Fibroblast of the conjunctiva (primary cell): ENCODE results near the gene PCK2.
"Not testable (repeated sequence)": the region's sequence is repeated elsewhere in the genome, so short reads cannot be mapped to it uniquely, and the experiment has no call there.

Experiments
- DNase-seq: peaks from one replicate; pipeline ENCODE4 v3.0.0-alpha.2; 2010; ENCODE audit warnings: low read depth

PCK2 gene

GRCh38 chr14:24093901-24094840 lies at the start of gene PCK2:
Gene PCK2, plus strand, starts transcription at chr14:24094311. Its CDS starts 95 bp downstream, at chr14:24094406.
- peak; percentile 96 for DNase-seq

- DNase-seq: not testable (repeated sequence)
These were observed 45.1 kb upstream of the PCK2 start for GRCh38 chr14:24049002-24049401.

GRCh38 chr14:24050753-24051152 lies 43.4 kb upstream of the PCK2 start:
- DNase-seq: not testable (repeated sequence)

- DNase-seq: no peak
These were observed 42.8 kb upstream of the PCK2 start for GRCh38 chr14:24051176-24051788.

GRCh38 chr14:24051789-24052655 lies 42.1 kb upstream of the PCK2 start, which contains the start of gene CARMIL3:
Gene CARMIL3, plus strand, starts transcription at chr14:24052009. Its CDS starts 145 bp downstream, at chr14:24052154.
- DNase-seq: peak; percentile 4

- DNase-seq: no peak
These were observed 41.2 kb upstream of the PCK2 start for GRCh38 chr14:24052656-24053547.

- no peak for DNase-seq
These were observed 40.4 kb upstream of the PCK2 start for GRCh38 chr14:24053548-24054323.

GRCh38 chr14:24054324-24054641 lies 39.8 kb upstream of the PCK2 start:
- DNase-seq: no peak

GRCh38 chr14:24054646-24055045 lies 39.5 kb upstream of the PCK2 start:
- no peak for DNase-seq

GRCh38 chr14:24055971-24056799 lies 37.9 kb upstream of the PCK2 start:
- DNase-seq: no peak

GRCh38 chr14:24056800-24057184 lies 37.3 kb upstream of the PCK2 start:
- no peak for DNase-seq

GRCh38 chr14:24057271-24057670 lies 36.8 kb upstream of the PCK2 start:
- DNase-seq: no peak

- DNase-seq: no peak
These were observed 36.2 kb upstream of the PCK2 start for GRCh38 chr14:24057867-24058259.

GRCh38 chr14:24058260-24058950 lies 35.7 kb upstream of the PCK2 start:
- DNase-seq: peak; percentile 61

GRCh38 chr14:24058951-24059475 lies 35.1 kb upstream of the PCK2 start:
- no peak for DNase-seq

GRCh38 chr14:24059841-24060388 lies 34.2 kb upstream of the PCK2 start:
- no peak for DNase-seq

- DNase-seq: no peak
These were observed 33.7 kb upstream of the PCK2 start for GRCh38 chr14:24060443-24060842.
